IMR-90 (cell line): ENCODE results near the gene CD300C.

Experiments
- BHLHE40 ChIP-seq: fragments of 150-350 bp; IDR thresholded peaks from 2 replicates; pipeline ENCODE4 v1.6.1; 2016; ENCODE audit warnings: mild to moderate bottlenecking, low read depth, low read length
- CEBPB ChIP-seq: IDR thresholded peaks from 2 replicates; pipeline ENCODE4 v1.6.1; 2012; ENCODE audit warnings: low read depth, low read length, improper control_type of control experiment
- CTCF ChIP-seq: conservative IDR thresholded peaks from 2 replicates; pipeline ENCODE4 v1.5.1; 2012; ENCODE audit warnings: mild to moderate bottlenecking, low read depth, low read length, improper control_type of control experiment
- ELK1 ChIP-seq: fragments of 150-350 bp; IDR thresholded peaks from 2 replicates; pipeline ENCODE4 v1.6.1; 2016; ENCODE audit warnings: low read depth, mild to moderate bottlenecking, low read length, moderate library complexity, borderline replicate concordance
- MXI1 ChIP-seq: IDR thresholded peaks from 2 replicates; pipeline ENCODE4 v1.6.1; 2012; ENCODE audit warnings: low read depth, mild to moderate bottlenecking, low read length, moderate library complexity, borderline replicate concordance
- POLR2A ChIP-seq: IDR thresholded peaks from 2 replicates; pipeline ENCODE4 v1.6.1; 2012; ENCODE audit warnings: mild to moderate bottlenecking, low read depth, low read length
- RAD21 ChIP-seq: IDR thresholded peaks from 2 replicates; pipeline ENCODE4 v1.6.1; 2012; ENCODE audit warnings: low read length, improper control_type of control experiment
- RCOR1 ChIP-seq: IDR thresholded peaks from 2 replicates; pipeline ENCODE4 v1.6.1; 2012; ENCODE audit warnings: mild to moderate bottlenecking, low read length, improper control_type of control experiment; ENCODE audit not compliant: insufficient replicate concordance

GRCh38 chr17:74502861-74503260 is 43.1 kb downstream of the CD300C start:
- TF ChIP-seq CTCF: no peak
- TF ChIP-seq POLR2A: no peak
- TF ChIP-seq RAD21: no peak
- TF ChIP-seq BHLHE40: no peak
- TF ChIP-seq MXI1: no peak
- TF ChIP-seq RCOR1: no peak
- TF ChIP-seq CEBPB: no peak
- TF ChIP-seq ELK1: no peak
